H1 (cell line): ENCODE data around the gene TEX29. TPM values are rescaled to one million over a fixed set of nuclear protein-coding genes. Genes with fewer than 3 reads are reported as not detected.

Experiments
- CTCF ChIA-PET: fragments of 300-600 bp; sonication (Branson Sonifier 250); formaldehyde crosslinking; loops from one replicate; lab custom pipeline; 2021; ENCODE audit not compliant: partially characterized antibody; lab: Charles Lee
- POLR2A ChIA-PET: fragments of 300-600 bp; sonication (Branson Sonifier 250); formaldehyde crosslinking; loops from one replicate; lab custom pipeline; 2021; ENCODE audit warnings: inconsistent platforms; ENCODE audit not compliant: partially characterized antibody; lab: Charles Lee
- DNase-seq, 2 experiments: peaks; one replicate each; pipeline versions ENCODE4 v3.0.0 to v3.0.0-alpha.2; 2010 to 2022; ENCODE audit warnings: low spot score in 2 of 2, low read depth in 1 of 2, mixed read lengths in 1 of 2
- FAIRE-seq: peaks from 2 replicates; lab custom pipeline; 2011; peaks lifted over from hg19 to GRCh38; lab: Jason Lieb, UNC
- H2AFZ ChIP-seq: 2 replicates; pipeline ENCODE4 v1.8.1; 2012; ENCODE audit warnings: low read length, inconsistent platforms
- H2AK5ac ChIP-seq: 2 replicates; pipeline ENCODE4 v1.6.1; 2013; ENCODE audit warnings: low read depth, low read length
- H2BK120ac ChIP-seq: replicated peaks from 2 replicates; pipeline ENCODE3; 2013; ENCODE audit warnings: low read depth, low read length, inconsistent platforms
- H2BK12ac ChIP-seq: 2 replicates; pipeline ENCODE4 v1.6.1; 2013; ENCODE audit warnings: low read depth, low read length
- H2BK15ac ChIP-seq: 2 replicates; pipeline ENCODE4 v1.6.1; 2013; ENCODE audit warnings: low read length
- H2BK20ac ChIP-seq: 2 replicates; pipeline ENCODE4 v1.6.1; 2013; ENCODE audit warnings: low read length
- H2BK5ac ChIP-seq: 2 replicates; pipeline ENCODE4 v1.6.1; 2013; ENCODE audit warnings: low read depth, low read length
- H3K14ac ChIP-seq: 2 replicates; pipeline ENCODE4 v1.6.1; 2013; ENCODE audit warnings: inconsistent platforms; ENCODE audit not compliant: insufficient read length
- H3K18ac ChIP-seq: 2 replicates; pipeline ENCODE4 v1.6.1; 2013; ENCODE audit warnings: low read length; ENCODE audit errors: extremely low read depth
- H3K23ac ChIP-seq: 2 replicates; pipeline ENCODE4 v1.6.1; 2013; ENCODE audit warnings: inconsistent platforms; ENCODE audit not compliant: insufficient read length
- H3K23me2 ChIP-seq: 2 replicates; pipeline ENCODE4 v1.6.1; 2013; ENCODE audit warnings: low read depth, low read length
- H3K27ac ChIP-seq: 2 replicates; pipeline ENCODE4 v1.6.1; 2011; ENCODE audit warnings: low read depth, low read length, inconsistent platforms
- H3K27me3 ChIP-seq, 4 experiments: replicated peaks in 1 of 4; 1 replicate in 1 of 4; 2 replicates in 3 of 4; pipeline versions ENCODE4 v1.6.1 to v1.8.1; 2011 to 2013; ENCODE audit warnings: low read length in 3 of 4, mild to moderate bottlenecking in 3 of 4, inconsistent platforms in 2 of 4, mixed read lengths in 2 of 4, moderate library complexity in 1 of 4; ENCODE audit not compliant: control insufficient read depth in 3 of 4, insufficient read depth in 3 of 4; ENCODE audit errors: extremely low read depth in 1 of 4
- H3K36me3 ChIP-seq, 4 experiments: 2 replicates each; pipeline versions ENCODE4 v1.6.1 to v1.8.1; 2011 to 2013; ENCODE audit warnings: mild to moderate bottlenecking in 4 of 4, low read length in 3 of 4, moderate library complexity in 2 of 4, control low read depth in 1 of 4, inconsistent platforms in 1 of 4; ENCODE audit not compliant: insufficient read depth in 4 of 4, control insufficient read depth in 2 of 4
- H3K4ac ChIP-seq: replicated peaks from 2 replicates; pipeline ENCODE3; 2013; ENCODE audit warnings: low read length, low read depth, mixed read lengths, inconsistent platforms; ENCODE audit not compliant: insufficient read length
- H3K4me1 ChIP-seq, 4 experiments: replicated peaks in 1 of 4; 1 replicate in 1 of 4; 2 replicates in 3 of 4; pipeline versions ENCODE4 v1.6.1 to v1.8.1; 2011 to 2013; ENCODE audit warnings: low read length in 3 of 4, inconsistent platforms in 2 of 4, mixed read lengths in 1 of 4; ENCODE audit not compliant: insufficient read depth in 4 of 4, control insufficient read depth in 3 of 4
- H3K4me2 ChIP-seq, 2 experiments: 2 replicates each; pipeline versions ENCODE4 v1.6.1 to v1.8.1; 2011 to 2013; ENCODE audit warnings: low read depth in 2 of 2, low read length in 2 of 2, control low read depth in 1 of 2, inconsistent platforms in 1 of 2, mild to moderate bottlenecking in 1 of 2; ENCODE audit not compliant: insufficient read depth in 1 of 2
- H3K4me3 ChIP-seq, 4 experiments: fragments of 200-600, 300-600 bp in 1 of 4; sonication (generic), shearing (Covaris generic), sonication (Bioruptor Twin) in 1 of 4; 2 replicates each; pipeline versions ENCODE4 v1.5.1 to v1.8.1; 2011 to 2016; ENCODE audit warnings: low read length in 4 of 4, low read depth in 3 of 4, control low read depth in 2 of 4, inconsistent platforms in 2 of 4, mild to moderate bottlenecking in 2 of 4, mixed read lengths in 1 of 4, moderate library complexity in 1 of 4; ENCODE audit not compliant: insufficient read depth in 2 of 4; ENCODE audit errors: extremely low read depth in 1 of 4
- H3K56ac ChIP-seq: replicated peaks from 2 replicates; pipeline ENCODE3; 2013; ENCODE audit warnings: low read depth, mild to moderate bottlenecking, mixed read lengths, low read length, inconsistent platforms; ENCODE audit not compliant: insufficient read length
- H3K79me1 ChIP-seq: 2 replicates; pipeline ENCODE4 v1.6.1; 2013; ENCODE audit warnings: low read depth, low read length, control low read depth
- H3K79me2 ChIP-seq, 2 experiments: 2 replicates each; pipeline versions ENCODE4 v1.6.1 to v1.8.1; 2012 to 2013; ENCODE audit warnings: low read length in 2 of 2, mild to moderate bottlenecking in 2 of 2, inconsistent platforms in 1 of 2; ENCODE audit not compliant: insufficient read depth in 2 of 2, control insufficient read depth in 1 of 2
- H3K9ac ChIP-seq, 4 experiments: replicated peaks in 1 of 4; 1 replicate in 1 of 4; 2 replicates in 3 of 4; pipeline versions ENCODE4 v1.6.1 to v1.8.1; 2011 to 2013; ENCODE audit warnings: low read depth in 3 of 4, low read length in 3 of 4, control low read depth in 2 of 4, mild to moderate bottlenecking in 2 of 4, moderate library complexity in 2 of 4, inconsistent platforms in 1 of 4; ENCODE audit errors: extremely low read depth in 1 of 4
- H3K9me3 ChIP-seq, 2 experiments: 2 replicates each; pipeline versions ENCODE4 v1.6.1 to v1.8.1; 2012 to 2013; ENCODE audit warnings: mild to moderate bottlenecking in 2 of 2, moderate library complexity in 2 of 2, control low read depth in 1 of 2, inconsistent platforms in 1 of 2, low read depth in 1 of 2, low read length in 1 of 2, mixed read lengths in 1 of 2; ENCODE audit not compliant: insufficient read depth in 2 of 2
- H4K20me1 ChIP-seq, 2 experiments: replicated peaks in 1 of 2; 2 replicates each; pipeline versions ENCODE3 to v1.8.1; 2011 to 2013; ENCODE audit warnings: inconsistent platforms in 2 of 2, low read length in 2 of 2, mild to moderate bottlenecking in 1 of 2; ENCODE audit not compliant: insufficient read depth in 2 of 2, control insufficient read depth in 1 of 2
- H4K5ac ChIP-seq: 2 replicates; pipeline ENCODE4 v1.6.1; 2013; ENCODE audit warnings: low read length, low read depth, mixed read lengths, inconsistent platforms; ENCODE audit not compliant: insufficient read length
- H4K8ac ChIP-seq: 2 replicates; pipeline ENCODE4 v1.8.0; 2013; ENCODE audit warnings: mild to moderate bottlenecking, moderate library complexity, low read length, inconsistent platforms; ENCODE audit not compliant: insufficient read depth; ENCODE audit errors: extremely low read depth
- H4K91ac ChIP-seq: replicated peaks from 2 replicates; pipeline ENCODE3; 2013; ENCODE audit warnings: low read length, mixed read lengths, inconsistent platforms; ENCODE audit not compliant: insufficient read length
- ATF2 ChIP-seq: IDR thresholded peaks from 2 replicates; pipeline ENCODE4 v1.6.1; 2012; ENCODE audit warnings: low read length, inconsistent platforms
- CBX5 ChIP-seq: fragments of 300-800, 300-1000 bp; sonication (generic); IDR thresholded peaks from 2 replicates; pipeline ENCODE4 v1.7.1; 2016; ENCODE audit warnings: antibody characterized with exemption, low read length, low read depth
- CBX8 ChIP-seq: fragments of 300-800, 300-1000 bp; sonication (generic); IDR thresholded peaks from 2 replicates; pipeline ENCODE4 v1.7.1; 2016; ENCODE audit warnings: low read depth, low read length, borderline replicate concordance
- CREB1 ChIP-seq: IDR thresholded peaks from 2 replicates; pipeline ENCODE4 v1.6.1; 2012; ENCODE audit warnings: inconsistent platforms
- NANOG ChIP-seq: IDR thresholded peaks from 2 replicates; pipeline ENCODE4 v1.6.1; 2011; ENCODE audit warnings: low read length, low read depth, mild to moderate bottlenecking, inconsistent platforms; ENCODE audit not compliant: insufficient read depth, poor library complexity, severe bottlenecking
- RFX5 ChIP-seq: IDR thresholded peaks from 2 replicates; pipeline ENCODE4 v1.6.1; 2011; ENCODE audit warnings: low read depth, low read length, improper control_type of control experiment, borderline replicate concordance
- RNF2 ChIP-seq: fragments of 200-900, 300-1000 bp; sonication (generic); IDR thresholded peaks from 2 replicates; pipeline ENCODE4 v1.7.1; 2016; ENCODE audit warnings: borderline replicate concordance, low read depth, mild to moderate bottlenecking, antibody characterized with exemption, low read length; ENCODE audit not compliant: poor library complexity, severe bottlenecking; ENCODE audit errors: missing control alignments
- SP1 ChIP-seq: IDR thresholded peaks from 2 replicates; pipeline ENCODE4 v1.6.1; 2011; ENCODE audit warnings: low read depth, low read length
- SRF ChIP-seq: IDR thresholded peaks from 2 replicates; pipeline ENCODE4 v1.6.1; 2011; ENCODE audit warnings: mild to moderate bottlenecking, low read depth, low read length, moderate library complexity
- TAF7 ChIP-seq: optimal IDR thresholded peaks from 2 replicates; pipeline ENCODE3; 2011; ENCODE audit warnings: low read depth, mild to moderate bottlenecking, inconsistent platforms, low read length, moderate library complexity, borderline replicate concordance
- WGBS, 2 experiments: shearing (Covaris generic) in 1 of 2; methylation state at CpG; one replicate each; pipeline versions ENCODE4 v1.1.6 to v1.1.7; 2013 to 2015; ENCODE audit warnings: low lambda C conversion rate in 2 of 2, mixed read lengths in 2 of 2, inconsistent platforms in 1 of 2, low coverage in 1 of 2, missing lambda C conversion rate in 1 of 2; ENCODE audit not compliant: insufficient replicate concordance in 2 of 2, insufficient coverage in 1 of 2, insufficient read length in 1 of 2; ENCODE audit errors: extremely low coverage in 1 of 2, missing lambda C conversion rate in 1 of 2; 5-methylcytosine and 5-hydroxymethylcytosine counted together
- polyA plus RNA-seq, 7 experiments: library from polyadenylated mRNA; depleted of rRNA in 3 of 7; stranded (reverse) in 5 of 7; unstranded in 2 of 7; fragments of >200 nt in 5 of 7; fragments of 200-250 nt in 2 of 7; gene quantifications; 1 replicate in 5 of 7; 2 replicates in 1 of 7; 4 replicates in 1 of 7; pipeline versions ENCODE4 v1.2.1 to v1.2.3, GENCODE V29; 2011 to 2013; ENCODE audit warnings: missing spikeins in 2 of 7, mixed read lengths in 2 of 7
- total RNA-seq: library from RNA; stranded (reverse); fragmentation: NEBNext Ultra II Directional; extraction: Animal tissue kit (Norgen Biotek cat#: 25700); gene quantifications from 2 replicates; pipeline ENCODE4 v1.2.1, GENCODE V29; 2021

Gene TEX29
- total and polyA plus RNA-seq, 2 of the 8 experiments (the other 6 are each of a cell fraction or from before 2014, with no cell fraction given): 0.08 TPM; not detected in 1

GRCh38 chr13:111367340-111367739 lies 46.9 kb downstream of the TEX29 start:
- no peaks in the 10 kb centered on the region for H3K9me3 ChIP-seq
- H3K56ac ChIP-seq: no peak overlapping the region
- H4K5ac ChIP-seq: no peak overlapping the region
- no peak overlapping the region for H3K14ac ChIP-seq
- H2BK20ac ChIP-seq: no peak overlapping the region
- POLR2A ChIA-PET: no interaction called here
- no peaks in the 10 kb centered on the region; the same call in 1 of the 2 replicates for H3K79me1 ChIP-seq
- no peak for FAIRE-seq
- H3K36me3 ChIP-seq: no peaks in the 10 kb centered on the region
- H2AFZ ChIP-seq: no peak overlapping the region
- no peak overlapping the region for H2AK5ac ChIP-seq
- DNase-seq: peak in 1 of 2 experiments; percentile 14
- no peaks in the 10 kb centered on the region for H3K79me2 ChIP-seq
- no peak overlapping the region for H3K18ac ChIP-seq
- no peak overlapping the region for H4K8ac ChIP-seq
- H3K4ac ChIP-seq: no peak overlapping the region
- no peak for TF ChIP-seq NANOG
- TF ChIP-seq CBX5: no peak
- no peak for TF ChIP-seq RFX5
- TF ChIP-seq CREB1: no peak
- no peak for TF ChIP-seq SP1
- no peak for TF ChIP-seq CBX8
- TF ChIP-seq SRF: no peak
- no peak for TF ChIP-seq TAF7
- no peak for TF ChIP-seq ATF2
- TF ChIP-seq RNF2: no peak
- TF ChIP-seq, all 59 proteins: peak for 0
- H4K91ac ChIP-seq: no peak overlapping the region
- no peak overlapping the region for H2BK5ac ChIP-seq
- CTCF ChIA-PET: interaction anchor here (0.9 to 1.0 kb wide), 2 partner anchors 62 to 77 kb away, joined by 3 read pairs; no protein-coding TSS in a partner anchor
- H4K20me1 ChIP-seq: no peaks in the 10 kb centered on the region
- no peaks in the 10 kb centered on the region for H3K23me2 ChIP-seq
- H2BK15ac ChIP-seq: no peak overlapping the region
- no peak overlapping the region for H3K27ac ChIP-seq
- H3K9ac ChIP-seq: no peak overlapping the region
- H3K4me3 ChIP-seq: no peak overlapping the region
- no peak overlapping the region for H2BK120ac ChIP-seq
- H3K4me1 ChIP-seq: no peaks in the 10 kb centered on the region
- WGBS, 2 experiments: 95% methylated on average over 2 of the region's 2 CpGs; no CpG with 5 or more reads in 1 of the 2 experiments
- no peak overlapping the region for H2BK12ac ChIP-seq
- H3K23ac ChIP-seq: no peak overlapping the region
- H3K4me2 ChIP-seq: no peak overlapping the region
- H3K27me3 ChIP-seq: no peaks in the 10 kb centered on the region
